WTC11 (cell line): Measurements from ENCODE around the gene PCK2. TPM values are rescaled to one million over a fixed set of nuclear protein-coding genes. Genes with fewer than 3 reads are reported as not detected.

Experiments used
- ATAC-seq: fragments of 200-7000 bp; cut with Tn5 transposase; 2 replicates; pipeline ENCODE4 v1.10.0; 2021; ENCODE audit warnings: mild to moderate bottlenecking, moderate library complexity
- CTCF ChIA-PET: fragments of 300-600 bp; sonication (Branson Sonifier 250); formaldehyde crosslinking; loops from one replicate; lab custom pipeline; 2021; ENCODE audit warnings: antibody characterized with exemption; lab: Charles Lee
- POLR2A ChIA-PET: fragments of 350-600 bp; sonication (Branson Sonifier 250); formaldehyde crosslinking; loops from one replicate; lab custom pipeline; 2021; ENCODE audit warnings: antibody characterized with exemption; lab: Charles Lee
- DNase-seq: peaks from one replicate; pipeline ENCODE4 v3.0.0; 2021; ENCODE audit warnings: low spot score
- H3K27ac Mint-ChIP-seq: 2 replicates; pipeline ENCODE4 v1.8.0; 2021; ENCODE audit warnings: mixed read lengths
- H3K27me3 Mint-ChIP-seq: 2 replicates; pipeline ENCODE4 v1.8.0; 2021; ENCODE audit warnings: low read depth, mild to moderate bottlenecking, moderate library complexity, mixed read lengths
- H3K36me3 Mint-ChIP-seq: 2 replicates; pipeline ENCODE4 v1.8.0; 2021; ENCODE audit warnings: mixed read lengths
- H3K4me1 Mint-ChIP-seq: 2 replicates; pipeline ENCODE4 v1.8.0; 2022; ENCODE audit warnings: mixed read lengths
- H3K4me3 Mint-ChIP-seq: 2 replicates; pipeline ENCODE4 v1.8.0; 2021; ENCODE audit warnings: mild to moderate bottlenecking, moderate library complexity, mixed read lengths
- H3K9me3 Mint-ChIP-seq: 2 replicates; pipeline ENCODE4 v1.8.0; 2021; ENCODE audit warnings: mixed read lengths
- AR ChIP-seq: fragments of 250-450 bp; sonication (Bioruptor Pico); IDR thresholded peaks from 2 replicates; pipeline ENCODE4 v1.9.0; 2021; ENCODE audit warnings: mild to moderate bottlenecking
- ARID4B ChIP-seq: sonication (generic); formaldehyde crosslinking; IDR thresholded peaks from 2 replicates; pipeline ENCODE4 v1.8.0; 2023; ENCODE audit warnings: missing genetic modification reagents, mild to moderate bottlenecking, borderline replicate concordance
- ATF2 ChIP-seq: sonication (generic); formaldehyde crosslinking; IDR thresholded peaks from 2 replicates; pipeline ENCODE4 v1.8.1; 2022; ENCODE audit warnings: low read depth, missing genetic modification reagents, borderline replicate concordance
- CDX4 ChIP-seq: fragments of 250-450 bp; sonication (Bioruptor Pico); IDR thresholded peaks from 2 replicates; pipeline ENCODE4 v1.9.0; 2021; ENCODE audit warnings: moderate library complexity, mild to moderate bottlenecking, inconsistent platforms, borderline replicate concordance
- ELF4 ChIP-seq: sonication (generic); formaldehyde crosslinking; IDR thresholded peaks from 2 replicates; pipeline ENCODE4 v1.8.1; 2022; ENCODE audit warnings: low read depth, mild to moderate bottlenecking, moderate library complexity, missing genetic modification reagents
- GTF2I ChIP-seq: fragments of 250-450 bp; sonication (Bioruptor Pico); conservative IDR thresholded peaks from 2 replicates; pipeline ENCODE4 v1.4.0; 2021; ENCODE audit warnings: mild to moderate bottlenecking
- KAT7 ChIP-seq: sonication (generic); formaldehyde crosslinking; IDR thresholded peaks from 2 replicates; pipeline ENCODE4 v1.8.1; 2023; ENCODE audit warnings: missing genetic modification reagents, mild to moderate bottlenecking, borderline replicate concordance
- MAX ChIP-seq: sonication (generic); formaldehyde crosslinking; IDR thresholded peaks from 2 replicates; pipeline ENCODE4 v1.8.0; 2022; ENCODE audit warnings: mild to moderate bottlenecking, missing genetic modification reagents
- MLX ChIP-seq: sonication (generic); formaldehyde crosslinking; IDR thresholded peaks from 2 replicates; pipeline ENCODE4 v1.8.1; 2023; ENCODE audit warnings: mild to moderate bottlenecking, missing genetic modification reagents, moderate library complexity
- MXD4 ChIP-seq: fragments of 250-450 bp; sonication (Bioruptor Pico); IDR thresholded peaks from 2 replicates; pipeline ENCODE4 v1.8.0; 2021; ENCODE audit warnings: mild to moderate bottlenecking, moderate library complexity, borderline replicate concordance
- MYBL2 ChIP-seq: sonication (generic); formaldehyde crosslinking; IDR thresholded peaks from 2 replicates; pipeline ENCODE4 v1.8.1; 2023; ENCODE audit warnings: mild to moderate bottlenecking, moderate library complexity, missing genetic modification reagents
- NFATC4 ChIP-seq: fragments of 250-450 bp; sonication (Bioruptor Pico); IDR thresholded peaks from 2 replicates; pipeline ENCODE4 v1.9.0; 2021; ENCODE audit warnings: mild to moderate bottlenecking
- OVOL2 ChIP-seq: fragments of 250-450 bp; sonication (Bioruptor Pico); IDR thresholded peaks from 2 replicates; pipeline ENCODE4 v1.9.0; 2021; ENCODE audit warnings: mild to moderate bottlenecking, borderline replicate concordance
- SMAD3 ChIP-seq: sonication (generic); formaldehyde crosslinking; IDR thresholded peaks from 2 replicates; pipeline ENCODE4 v1.8.0; 2022; ENCODE audit warnings: missing genetic modification reagents, mild to moderate bottlenecking, borderline replicate concordance
- SOX15 ChIP-seq: fragments of 250-450 bp; sonication (Bioruptor Pico); IDR thresholded peaks from 2 replicates; pipeline ENCODE4 v1.9.0; 2021; ENCODE audit warnings: mild to moderate bottlenecking
- ZNF219 ChIP-seq: sonication (generic); formaldehyde crosslinking; IDR thresholded peaks from 2 replicates; pipeline ENCODE4 v1.8.0; 2023; ENCODE audit warnings: missing genetic modification reagents, mild to moderate bottlenecking, borderline replicate concordance
- ZNF317 ChIP-seq: sonication (generic); formaldehyde crosslinking; IDR thresholded peaks from 2 replicates; pipeline ENCODE4 v1.8.1; 2023; ENCODE audit warnings: low read depth, mild to moderate bottlenecking, moderate library complexity, missing genetic modification reagents, borderline replicate concordance
- ZNF512 ChIP-seq: sonication (generic); formaldehyde crosslinking; IDR thresholded peaks from 2 replicates; pipeline ENCODE4 v1.8.1; 2022; ENCODE audit warnings: missing genetic modification reagents, borderline replicate concordance
- ZNF671 ChIP-seq: fragments of 250-450 bp; sonication (Bioruptor Pico); IDR thresholded peaks from 2 replicates; pipeline ENCODE4 v1.8.0; 2021; ENCODE audit warnings: mild to moderate bottlenecking
- total RNA-seq: library from RNA; stranded (reverse); gene quantifications from 3 replicates; pipeline ENCODE4 v1.2.3, GENCODE V29; 2021

PCK2 gene
- total RNA-seq, 1 experiment from 2014 or later = 67.0 TPM

- DNase-seq (no peak), ATAC-seq (no peak)
- Mint-ChIP-seq H3K4me1 (0 out of 2 replicates have a peak, but pooled peaks cover 8% of the 10 kb centered on the region), H3K27me3 (no peaks in the 10 kb centered on the region; the same call in none of the 2 replicates), H3K9me3 (no peaks in the 10 kb centered on the region), H3K36me3 (no peaks in the 10 kb centered on the region), H3K27ac (no peak overlapping the region), H3K4me3 (no peak overlapping the region)
- TF ChIP-seq ARID4B = no peak
- TF ChIP-seq ATF2 (CRISPR knock-in tag) = no peak
- TF ChIP-seq GTF2I (CRISPR knock-in tag) = no peak
- no peak for TF ChIP-seq SOX15 (CRISPR knock-in tag)
- no peak for TF ChIP-seq ZNF317
- no peak for TF ChIP-seq MAX (CRISPR knock-in tag)
- TF ChIP-seq ZNF219 = no peak
- no peak for TF ChIP-seq KAT7 (CRISPR knock-in tag)
- no peak for TF ChIP-seq ELF4
- TF ChIP-seq MXD4 (CRISPR knock-in tag) = no peak
- TF ChIP-seq ZNF671 (CRISPR knock-in tag) = no peak
- no peak for TF ChIP-seq MLX
- TF ChIP-seq CDX4 (CRISPR knock-in tag) = no peak
- no peak for TF ChIP-seq NFATC4 (CRISPR knock-in tag)
- no peak for TF ChIP-seq OVOL2 (CRISPR knock-in tag)
- ChIA-PET POLR2A (interaction anchor here (0.9 kb wide), 1 partner anchor 10 kb away, joined by 4 read pairs; no protein-coding TSS in a partner anchor), CTCF (interaction anchor here (0.6 to 2.5 kb wide), 8 partner anchors 9 to 353 kb away, joined by 3 to 14 read pairs (median 4); partner anchors contain the start of gene IRF9)
These were observed 22.2 kb upstream of the PCK2 start for GRCh38 chr14:24071836-24072430.

- POLR2A ChIA-PET = interaction anchor here (0.9 kb wide), 1 partner anchor 9 kb away, joined by 4 read pairs; no protein-coding TSS in a partner anchor
These were observed 21.7 kb upstream of the PCK2 start for GRCh38 chr14:24072436-24072835.

More at GRCh38 chr14:24072436-24072835, 21.7 kb upstream of the PCK2 start:
- DNase-seq = no peak
- no peak for TF ChIP-seq CDX4 (CRISPR knock-in tag)
- TF ChIP-seq SMAD3 = no peak
- no peak for TF ChIP-seq ZNF512 (CRISPR knock-in tag)
- TF ChIP-seq KAT7 (CRISPR knock-in tag) = no peak
- TF ChIP-seq MYBL2 (CRISPR knock-in tag) = no peak
- TF ChIP-seq GTF2I (CRISPR knock-in tag) = no peak
- TF ChIP-seq AR = no peak
- CTCF ChIA-PET = interaction anchor here (0.8 to 2.5 kb wide), 7 partner anchors 9 to 89 kb away, joined by 3 to 14 read pairs (median 4); partner anchors contain the start of gene IRF9
- Mint-ChIP-seq H3K36me3 (no peaks in the 10 kb centered on the region), H3K27ac (no peak overlapping the region), H3K4me1 (0 out of 2 replicates have a peak, but pooled peaks cover 8% of the 10 kb centered on the region), H3K4me3 (no peak overlapping the region), H3K9me3 (no peaks in the 10 kb centered on the region), H3K27me3 (no peaks in the 10 kb centered on the region; the same call in none of the 2 replicates)
- no peak for ATAC-seq
